SK-N-SH (cell line): Measurements from ENCODE around the gene C12orf60. TPM values are rescaled to one million over a fixed set of nuclear protein-coding genes. Genes with fewer than 3 reads are reported as not detected.

Source experiments
- CTCF ChIA-PET: fragments of 300-600, 350-600 bp; formaldehyde crosslinking; extraction: SDS; loops from one replicate; lab custom pipeline; 2021; lab: Yijun Ruan, JAX
- POLR2A ChIA-PET: fragments of 350-600 bp; sonication (Branson Sonifier 250); formaldehyde crosslinking; extraction: SDS; loops from one replicate; lab custom pipeline; 2020; ENCODE audit warnings: antibody characterized with exemption, inconsistent platforms; lab: Yijun Ruan, JAX
- DNase-seq: peaks from one replicate; pipeline ENCODE4 v3.0.0; 2012
- H2AFZ ChIP-seq: fragments of 200-600 bp; sonication (generic); 2 replicates; pipeline ENCODE4 v1.8.1; 2016; ENCODE audit warnings: antibody characterized with exemption, mild to moderate bottlenecking, low read depth
- H3F3A ChIP-seq: fragments of 200-600 bp; sonication (generic); replicated peaks from 2 replicates; pipeline ENCODE3; 2016; ENCODE audit warnings: antibody characterized with exemption, mild to moderate bottlenecking; ENCODE audit not compliant: insufficient read depth
- H3K27ac ChIP-seq, 2 experiments: fragments of 200-500 bp in 1 of 2; fragments of 200-600 bp in 1 of 2; sonication (Bioruptor generic) in 1 of 2; sonication (generic), shearing (Covaris generic) in 1 of 2; 2 replicates each; pipeline versions ENCODE4 v1.5.1 to v1.6.1; 2014 to 2016; ENCODE audit warnings: low read depth in 2 of 2, inconsistent platforms in 1 of 2, low read length in 1 of 2, mild to moderate bottlenecking in 1 of 2, mixed read lengths in 1 of 2
- H3K27me3 ChIP-seq: fragments of 200-600 bp; sonication (generic), shearing (Covaris generic); 2 replicates; pipeline ENCODE4 v1.6.1; 2016; ENCODE audit warnings: mixed run types; ENCODE audit not compliant: insufficient read depth
- H3K36me3 ChIP-seq, 2 experiments: fragments of 200-500 bp in 1 of 2; fragments of 200-600 bp in 1 of 2; sonication (Bioruptor generic) in 1 of 2; sonication (generic) in 1 of 2; replicated peaks in 1 of 2; 2 replicates each; pipeline versions ENCODE3 to v1.5.1; 2014 to 2016; ENCODE audit warnings: low read length in 1 of 2, mild to moderate bottlenecking in 1 of 2; ENCODE audit not compliant: insufficient read depth in 2 of 2, control insufficient read depth in 1 of 2
- H3K4me1 ChIP-seq, 2 experiments: fragments of 200-500 bp in 1 of 2; fragments of 200-600 bp in 1 of 2; sonication (Bioruptor generic) in 1 of 2; sonication (generic), shearing (Covaris generic) in 1 of 2; 2 replicates each; pipeline versions ENCODE4 v1.5.1 to v1.6.1; 2014 to 2016; ENCODE audit warnings: low read depth in 1 of 2, low read length in 1 of 2, mixed run types in 1 of 2; ENCODE audit not compliant: insufficient read depth in 2 of 2, control insufficient read depth in 1 of 2
- H3K4me2 ChIP-seq: fragments of 200-600 bp; sonication (generic), shearing (Covaris generic); 2 replicates; pipeline ENCODE4 v1.6.1; 2017; ENCODE audit warnings: mixed run types
- H3K4me3 ChIP-seq, 2 experiments: fragments of 200-500 bp in 1 of 2; fragments of 200-600 bp in 1 of 2; sonication (Bioruptor generic) in 1 of 2; sonication (generic), shearing (Covaris generic) in 1 of 2; 2 replicates each; pipeline versions ENCODE4 v1.5.1 to v1.8.1; 2014 to 2016; ENCODE audit warnings: low read depth in 2 of 2, inconsistent platforms in 1 of 2, low read length in 1 of 2, mild to moderate bottlenecking in 1 of 2, mixed read lengths in 1 of 2, moderate library complexity in 1 of 2
- H3K79me2 ChIP-seq: fragments of 200-600 bp; sonication (generic); 2 replicates; pipeline ENCODE4 v1.8.1; 2017; ENCODE audit warnings: mild to moderate bottlenecking; ENCODE audit not compliant: insufficient read depth
- H3K9ac ChIP-seq: fragments of 200-600 bp; sonication (generic); 2 replicates; pipeline ENCODE4 v1.6.1; 2017; ENCODE audit warnings: mixed run types
- H3K9me2 ChIP-seq: fragments of 200-600 bp; sonication (generic); 2 replicates; pipeline ENCODE4 v1.6.1; 2017; ENCODE audit warnings: mixed run types
- H3K9me3 ChIP-seq: fragments of 200-600 bp; sonication (generic); 2 replicates; pipeline ENCODE4 v1.6.1; 2017; ENCODE audit warnings: mixed run types, mild to moderate bottlenecking, moderate library complexity
- H4K20me1 ChIP-seq: fragments of 200-600 bp; sonication (generic); 2 replicates; pipeline ENCODE4 v1.6.1; 2017; ENCODE audit warnings: mild to moderate bottlenecking, mixed run types; ENCODE audit not compliant: insufficient read depth
- CTCF ChIP-seq: fragments of 200-600 bp; sonication (generic); IDR thresholded peaks from 2 replicates; pipeline ENCODE4 v1.6.1; 2017; ENCODE audit warnings: antibody characterized with exemption, mild to moderate bottlenecking, moderate library complexity
- EZH2phosphoT487 ChIP-seq: fragments of 200-600 bp; sonication (generic); IDR thresholded peaks from 2 replicates; pipeline ENCODE4 v1.6.1; 2017; ENCODE audit warnings: low read depth, mixed run types, mild to moderate bottlenecking, antibody characterized with exemption, moderate library complexity, borderline replicate concordance
- FOSL2 ChIP-seq: IDR thresholded peaks from 2 replicates; pipeline ENCODE4 v1.4.0; 2012; ENCODE audit warnings: low read depth, mild to moderate bottlenecking, moderate library complexity, borderline replicate concordance
- FOXJ3 ChIP-seq: sonication (generic); formaldehyde crosslinking; IDR thresholded peaks from 2 replicates; pipeline ENCODE4 v1.5.1; 2020; ENCODE audit warnings: mild to moderate bottlenecking, missing genetic modification reagents
- GATA2 ChIP-seq: sonication (generic); formaldehyde crosslinking; IDR thresholded peaks from 2 replicates; pipeline ENCODE4 v1.5.0; 2020; ENCODE audit warnings: mild to moderate bottlenecking, missing genetic modification reagents
- NFIC ChIP-seq: IDR thresholded peaks from 2 replicates; pipeline ENCODE4 v1.4.0; 2012; ENCODE audit warnings: borderline replicate concordance
- PBX3 ChIP-seq: IDR thresholded peaks from 2 replicates; pipeline ENCODE4; 2012
- RAD21 ChIP-seq: IDR thresholded peaks from 2 replicates; pipeline ENCODE4 v1.6.1; 2012; ENCODE audit warnings: mild to moderate bottlenecking, low read length
- RCOR1 ChIP-seq: fragments of 150-350 bp; IDR thresholded peaks from 2 replicates; pipeline ENCODE4 v1.6.1; 2017; ENCODE audit warnings: antibody characterized with exemption, low read length
- RFX5 ChIP-seq: IDR thresholded peaks from 2 replicates; pipeline ENCODE4 v1.6.1; 2012; ENCODE audit warnings: mild to moderate bottlenecking, improper control_type of control experiment, low read length
- SIN3A ChIP-seq: IDR thresholded peaks from 2 replicates; pipeline ENCODE4 v1.6.1; 2012; ENCODE audit warnings: low read depth, mild to moderate bottlenecking, low read length, moderate library complexity, borderline replicate concordance
- TCF12 ChIP-seq: IDR thresholded peaks from 2 replicates; pipeline ENCODE4 v1.4.0; 2012
- USF2 ChIP-seq: fragments of 150-350 bp; IDR thresholded peaks from 2 replicates; pipeline ENCODE4 v1.6.1; 2017; ENCODE audit warnings: antibody characterized with exemption, low read length, low read depth, borderline replicate concordance
- WGBS: methylation state at CpG from one replicate; pipeline ENCODE4 v1.1.6; 2017; ENCODE audit warnings: low lambda C conversion rate; 5-methylcytosine and 5-hydroxymethylcytosine counted together
- polyA plus RNA-seq, 3 experiments: library from polyadenylated mRNA; depleted of rRNA; stranded (reverse); fragments of >200 nt; gene quantifications; 2 replicates each; pipeline ENCODE4 v1.2.3, GENCODE V29; 2012

C12orf60 gene
- polyA plus RNA-seq, 1 of the 3 experiments (the other 2 are of a cell fraction): 0.87 TPM

- H3K4me3 ChIP-seq: no peak overlapping the region
- DNase-seq: no peak
- no peaks in the 10 kb centered on the region for H3K9me2 ChIP-seq
- no peaks in the 10 kb centered on the region for H3K27me3 ChIP-seq
- H3K9ac ChIP-seq: no peak overlapping the region
- H3K27ac ChIP-seq: no peak overlapping the region
- H3K4me1 ChIP-seq: no peaks in the 10 kb centered on the region; a peak in 1 of 4 replicates
- no peak overlapping the region for H2AFZ ChIP-seq
- no peaks in the 10 kb centered on the region for H3K9me3 ChIP-seq
- ChIA-PET POLR2A (no interaction called here), CTCF (interaction anchor here (1.0 to 1.3 kb wide), 2 partner anchors 14 to 122 kb away, joined by 3 read pairs; no protein-coding TSS in a partner anchor)
- no peaks in the 10 kb centered on the region for H3K79me2 ChIP-seq
- H3K4me2 ChIP-seq: no peak overlapping the region
- no peaks in the 10 kb centered on the region for H3K36me3 ChIP-seq
- no peaks in the 10 kb centered on the region for H3F3A ChIP-seq
- no peaks in the 10 kb centered on the region for H4K20me1 ChIP-seq
- TF ChIP-seq RAD21: no peak
- TF ChIP-seq RCOR1: no peak
- no peak for TF ChIP-seq EZH2phosphoT487
- TF ChIP-seq FOXJ3 (CRISPR knock-in tag): no peak
- no peak for TF ChIP-seq FOSL2
- no peak for TF ChIP-seq GATA2 (CRISPR knock-in tag)
- TF ChIP-seq USF2: no peak
- no peak for TF ChIP-seq PBX3
- TF ChIP-seq TCF12: no peak
- no peak for TF ChIP-seq RFX5
- TF ChIP-seq NFIC: no peak
- no peak for TF ChIP-seq CTCF
- no peak for TF ChIP-seq SIN3A
- 78% methylated on average over 1 of the region's 1 CpG for WGBS
Observed at GRCh38 chr12:14873440-14874185, 70.1 kb downstream of the C12orf60 start.

Other genes starting within 250 kb of the C12orf60 start
- gene PLBD1, start 235.8 kb upstream of the C12orf60 start, polyA plus RNA-seq (2012; rRNA removed): 0.03 and 0.10 TPM in 2 replicates
- gene GUCY2C, start 107.1 kb upstream of the C12orf60 start, polyA plus RNA-seq (2012; rRNA removed): not detected in 2 replicates
- 14.7 and 18.7 TPM in 2 replicates for gene WBP11, start 192 bp upstream of the C12orf60 start, polyA plus RNA-seq (2012; rRNA removed)
- 0.03 and 0.18 TPM in 2 replicates for gene SMCO3, start 10.5 kb downstream of the C12orf60 start, polyA plus RNA-seq (2012; rRNA removed)
- gene ART4, start 39.9 kb downstream of the C12orf60 start, polyA plus RNA-seq (2012; rRNA removed): not detected in 2 replicates
- gene MGP, start 82.2 kb downstream of the C12orf60 start, polyA plus RNA-seq (2012; rRNA removed): 76.2 and 109 TPM in 2 replicates
- gene ERP27, start 134.9 kb downstream of the C12orf60 start, polyA plus RNA-seq (2012; rRNA removed): 0.64 and 1.1 TPM in 2 replicates
- 362 and 393 TPM in 2 replicates for gene ARHGDIB, start 157.9 kb downstream of the C12orf60 start, polyA plus RNA-seq (2012; rRNA removed)
- gene PDE6H, start 169.4 kb downstream of the C12orf60 start, polyA plus RNA-seq (2012; rRNA removed): not detected in 2 replicates